Esophagus muscularis mucosa (tissue), 4 donors: ENCODE results near the gene ACP3. TPM values are rescaled to one million over a fixed set of nuclear protein-coding genes. Genes with fewer than 3 reads are reported as not detected.
A peak's percentile ranks its signal among the peaks of the same experiment; 100 is the strongest.

Experiments used
- DNase-seq: peaks from one replicate; pipeline ENCODE4 v3.0.0-alpha.2; 2017; ENCODE audit errors: extremely low spot score
- H3K27ac ChIP-seq, 4 donors: fragments of 200-600 bp; sonication (generic); replicated peaks in 1 of 4; 1 replicate in 3 of 4; 2 replicates in 1 of 4; pipeline ENCODE4 v1.5.1; 2016 to 2019; ENCODE audit warnings: mild to moderate bottlenecking in 1 of 4
- H3K27me3 ChIP-seq, 4 donors: fragments of 200-600 bp; sonication (generic); one replicate each; pipeline versions ENCODE4 v1.5.1 to v1.6.0; 2016 to 2019
- H3K36me3 ChIP-seq, 4 donors: fragments of 200-600 bp; sonication (generic); one replicate each; pipeline ENCODE4 v1.5.1; 2016 to 2019
- H3K4me1 ChIP-seq, 4 donors: fragments of 200-600 bp; sonication (generic); one replicate each; pipeline ENCODE4 v1.5.1; 2016 to 2019
- H3K4me3 ChIP-seq, 4 donors: fragments of 200-600 bp; sonication (generic); 1 replicate in 2 of 4; 2 replicates in 2 of 4; pipeline ENCODE4 v1.5.1; 2016 to 2019; ENCODE audit warnings: mild to moderate bottlenecking in 4 of 4, moderate library complexity in 1 of 4
- H3K9me3 ChIP-seq, 4 donors: fragments of 200-600 bp; sonication (generic); 1 replicate in 3 of 4; 2 replicates in 1 of 4; pipeline ENCODE4 v1.5.1; 2016 to 2019
- EP300 ChIP-seq: sonication (generic); formaldehyde crosslinking; IDR thresholded peaks from one replicate; pipeline ENCODE4 v1.6.1; 2017; ENCODE audit warnings: antibody characterized with exemption
- POLR2A ChIP-seq: fragments of 450-650 bp; IDR thresholded peaks from one replicate; pipeline ENCODE4 v1.6.1; 2017; ENCODE audit warnings: antibody characterized with exemption, moderate library complexity, mild to moderate bottlenecking, low read depth
- POLR2AphosphoS5 ChIP-seq, 2 donors: sonication (generic); formaldehyde crosslinking; IDR thresholded peaks; one replicate each; pipeline ENCODE4 v1.6.1; 2017; ENCODE audit warnings: antibody characterized with exemption in 2 of 2
- WGBS: methylation state at CpG from one replicate; pipeline ENCODE4 v1.1.5; 2018; 5-methylcytosine and 5-hydroxymethylcytosine counted together
- intact Hi-C: fragments of 100-400 bp; cut with DNase I; formaldehyde crosslinking; loops from one replicate; pipeline ENCODE4 v1.15.1; 2023
- total RNA-seq, 4 donors: library from RNA; depleted of rRNA; stranded (reverse); fragments of >200 nt; gene quantifications; one replicate each; pipeline versions ENCODE4 v1.1.0 to v1.2.1, GENCODE V29; 2016
- TF ChIP-seq, protein P1 (sequence below), 3 experiments: fragments of 200-600 bp in 2 of 3; fragments of 450-650 bp in 1 of 3; sonication (generic) in 2 of 3; IDR thresholded peaks; one replicate each; pipeline ENCODE4 v1.5.1; 2017 to 2019; ENCODE audit warnings: antibody characterized with exemption in 3 of 3, mild to moderate bottlenecking in 2 of 3, moderate library complexity in 1 of 3

Gene ACP3
- total RNA-seq, 4 donors from 2014 or later: 0.58 to 2.8 (median 1.9) TPM

DNA sequence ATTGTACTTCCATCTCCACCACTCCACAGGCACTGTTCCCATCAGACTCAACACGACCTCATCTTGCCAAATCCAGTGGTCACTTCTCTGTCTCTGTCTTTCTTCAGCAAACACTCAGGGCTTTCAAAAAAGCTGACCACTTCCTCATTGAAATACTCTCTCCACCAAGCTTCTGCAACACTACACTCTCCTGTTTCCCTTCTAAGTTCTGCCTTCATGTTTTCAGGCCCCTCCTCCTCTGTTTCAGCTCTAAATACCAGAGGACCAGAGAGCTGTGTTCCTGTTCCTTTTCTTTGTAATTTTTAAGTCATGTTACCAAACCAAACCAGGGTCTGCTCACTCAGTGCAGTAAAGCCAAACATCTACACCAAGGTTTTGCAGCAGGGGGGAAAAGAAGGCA is 33.8 kb upstream of the ACP3 start:
- no peak overlapping the region for H3K4me3 ChIP-seq
- H3K4me1 ChIP-seq: no peaks in the 10 kb centered on the region
- intact Hi-C loops: no loop called here
- no peaks in the 10 kb centered on the region for H3K36me3 ChIP-seq
- peak overlapping the region in 1 of 4 donors; percentile 20 for H3K27ac ChIP-seq
- H3K9me3 ChIP-seq: peaks cover 0 to 4% (median 0%) of the 10 kb centered on the region in 4 donors
- peak; percentile 89 for DNase-seq
- TF ChIP-seq EP300: no peak
- TF ChIP-seq POLR2A: no peak
- TF ChIP-seq, protein P1, sequence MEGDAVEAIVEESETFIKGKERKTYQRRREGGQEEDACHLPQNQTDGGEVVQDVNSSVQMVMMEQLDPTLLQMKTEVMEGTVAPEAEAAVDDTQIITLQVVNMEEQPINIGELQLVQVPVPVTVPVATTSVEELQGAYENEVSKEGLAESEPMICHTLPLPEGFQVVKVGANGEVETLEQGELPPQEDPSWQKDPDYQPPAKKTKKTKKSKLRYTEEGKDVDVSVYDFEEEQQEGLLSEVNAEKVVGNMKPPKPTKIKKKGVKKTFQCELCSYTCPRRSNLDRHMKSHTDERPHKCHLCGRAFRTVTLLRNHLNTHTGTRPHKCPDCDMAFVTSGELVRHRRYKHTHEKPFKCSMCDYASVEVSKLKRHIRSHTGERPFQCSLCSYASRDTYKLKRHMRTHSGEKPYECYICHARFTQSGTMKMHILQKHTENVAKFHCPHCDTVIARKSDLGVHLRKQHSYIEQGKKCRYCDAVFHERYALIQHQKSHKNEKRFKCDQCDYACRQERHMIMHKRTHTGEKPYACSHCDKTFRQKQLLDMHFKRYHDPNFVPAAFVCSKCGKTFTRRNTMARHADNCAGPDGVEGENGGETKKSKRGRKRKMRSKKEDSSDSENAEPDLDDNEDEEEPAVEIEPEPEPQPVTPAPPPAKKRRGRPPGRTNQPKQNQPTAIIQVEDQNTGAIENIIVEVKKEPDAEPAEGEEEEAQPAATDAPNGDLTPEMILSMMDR (IDR thresholded peaks at IDR 0.05): no peak
- TF ChIP-seq POLR2AphosphoS5 (IDR thresholded peaks at IDR 0.05): no peak
- no peaks in the 10 kb centered on the region for H3K27me3 ChIP-seq
- WGBS: 0% methylated on average over 1 of the region's 1 CpG

- H3K27ac ChIP-seq: peak overlapping the region in 1 of 4 donors; percentile 20
- 75% methylated on average over 5 of the region's 5 CpGs for WGBS
- TF ChIP-seq EP300 (no peak), POLR2AphosphoS5 (IDR thresholded peaks at IDR 0.05) (no peak), POLR2A (no peak)
- TF ChIP-seq, protein P1 (IDR thresholded peaks at IDR 0.05): no peak
- no peak overlapping the region for H3K4me3 ChIP-seq
- peaks cover 0 to 4% (median 0%) of the 10 kb centered on the region in 4 donors for H3K9me3 ChIP-seq
- peak; percentile 2 for DNase-seq
- H3K27me3 ChIP-seq: no peaks in the 10 kb centered on the region
- H3K4me1 ChIP-seq: no peaks in the 10 kb centered on the region
- intact Hi-C loops: no loop called here
- no peaks in the 10 kb centered on the region for H3K36me3 ChIP-seq
Observed at GRCh38 chr3:132283916-132284405, 33.2 kb upstream of the ACP3 start.

DNA sequence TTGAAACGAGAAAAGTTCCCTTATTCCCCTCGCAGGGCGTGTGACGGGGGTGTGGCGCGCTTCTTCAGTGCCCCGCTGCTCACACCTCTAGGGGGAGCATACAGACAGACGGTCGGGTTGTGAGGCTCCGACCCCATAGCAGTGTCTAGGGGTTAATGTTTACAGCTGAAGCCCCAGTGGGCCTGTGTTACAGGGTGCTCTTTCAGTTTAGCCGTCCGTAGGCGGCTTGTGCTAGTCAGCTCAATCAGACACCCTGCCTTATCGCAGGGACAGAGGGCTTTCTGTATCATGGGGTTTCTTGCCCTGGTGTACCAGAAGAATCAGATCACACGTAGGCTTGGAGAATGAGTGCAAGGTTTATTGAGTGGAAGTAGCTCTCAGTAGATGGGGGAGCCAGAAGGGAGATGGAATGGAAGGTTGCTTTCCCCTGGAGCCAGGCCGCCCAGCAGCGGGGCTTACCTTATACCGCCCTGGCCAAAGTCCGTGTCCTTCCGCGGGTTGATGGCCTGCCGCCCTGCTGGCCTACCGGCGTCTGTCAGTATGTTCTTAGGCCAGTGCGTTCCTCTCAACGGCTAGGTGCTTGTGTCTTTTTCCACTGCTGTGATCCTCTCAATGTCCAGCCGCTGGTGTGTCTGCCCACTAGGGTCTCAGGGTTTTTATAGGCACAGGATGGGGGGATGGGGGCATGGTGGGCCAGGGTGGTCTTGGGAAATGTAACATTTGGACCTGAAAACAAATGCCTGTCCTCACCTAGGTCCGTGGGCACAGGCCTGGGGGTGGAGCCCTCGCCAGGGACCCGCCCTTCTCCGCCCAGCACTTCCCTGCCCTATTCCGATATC is 32.2 kb upstream of the ACP3 start:
- Histone ChIP-seq H3K4me1 (no peaks in the 10 kb centered on the region), H3K27me3 (no peaks in the 10 kb centered on the region), H3K27ac (no peak overlapping the region), H3K36me3 (no peaks in the 10 kb centered on the region), H3K9me3 (peaks cover 0 to 4% (median 0%) of the 10 kb centered on the region in 4 donors), H3K4me3 (no peak overlapping the region)
- peak; percentile 53 for DNase-seq
- WGBS: 90% methylated on average over 32 of the region's 32 CpGs
- intact Hi-C loops: no loop called here
- TF ChIP-seq, protein P1 (IDR thresholded peaks at IDR 0.05): no peak
- TF ChIP-seq EP300 (no peak), POLR2AphosphoS5 (IDR thresholded peaks at IDR 0.05) (no peak), POLR2A (no peak)

GRCh38 chr3:132285620-132285945 is 31.6 kb upstream of the ACP3 start:
- Histone ChIP-seq H3K27ac (no peak overlapping the region), H3K9me3 (peaks cover 0 to 4% (median 0%) of the 10 kb centered on the region in 4 donors), H3K4me3 (no peak overlapping the region), H3K27me3 (no peaks in the 10 kb centered on the region), H3K36me3 (no peaks in the 10 kb centered on the region), H3K4me1 (no peaks in the 10 kb centered on the region)
- DNase-seq: peak; percentile 34
- no peak for TF ChIP-seq POLR2AphosphoS5 (IDR thresholded peaks at IDR 0.05)
- TF ChIP-seq, protein P1 (IDR thresholded peaks at IDR 0.05): no peak
- no peak for TF ChIP-seq EP300
- TF ChIP-seq POLR2A: no peak
- 64% methylated on average over 2 of the region's 2 CpGs for WGBS
- intact Hi-C loops: no loop called here
